ENCODE measurements around the gene MYO1G. TPM values are rescaled to one million over a fixed set of nuclear protein-coding genes. Genes with fewer than 3 reads are reported as not detected.

The MYO1G gene
- total and polyA plus RNA-seq, 10 of the 15 experiments (the other 5 are each of a cell fraction or from before 2014, with no cell fraction given): 1.8 to 232 (median 134) TPM

DNA sequence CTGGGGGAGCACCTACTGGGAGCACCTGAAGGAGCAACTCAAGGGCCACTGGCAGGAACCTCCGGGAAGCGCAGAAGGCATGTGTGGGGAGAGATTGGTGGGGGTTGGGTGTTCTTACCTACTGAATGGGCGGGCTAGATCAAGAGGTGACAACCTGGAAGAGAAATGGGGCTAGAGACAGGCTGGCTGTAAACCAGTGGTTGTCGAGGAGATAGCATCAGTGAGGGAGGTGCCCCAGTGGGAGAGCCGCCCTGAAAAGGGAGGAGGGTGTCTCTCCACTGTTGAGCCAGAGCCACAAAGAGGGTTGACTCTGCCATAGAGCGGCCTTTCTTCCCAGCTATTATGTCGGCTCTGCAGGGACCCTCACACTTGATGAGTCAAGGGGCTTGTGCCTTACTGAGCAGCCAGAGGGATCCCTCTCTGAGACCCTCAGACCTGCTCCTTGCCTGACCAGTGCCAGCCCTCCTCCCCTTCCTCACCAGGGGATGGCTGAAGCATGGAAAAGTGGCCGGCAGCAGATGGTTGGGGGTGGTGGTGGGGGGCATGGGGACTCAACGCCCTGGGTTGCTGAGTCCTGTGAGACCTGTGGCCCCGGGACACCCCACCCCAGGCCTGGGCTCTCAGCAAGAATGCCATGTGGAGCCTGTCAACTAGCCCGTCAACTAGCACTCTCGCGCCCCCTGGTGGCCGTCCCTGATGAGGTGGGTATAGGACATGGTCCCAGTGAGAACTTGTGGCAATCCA, 57.0 kb downstream of the MYO1G start (continued):
- TF ChIP-seq, protein P1, sequence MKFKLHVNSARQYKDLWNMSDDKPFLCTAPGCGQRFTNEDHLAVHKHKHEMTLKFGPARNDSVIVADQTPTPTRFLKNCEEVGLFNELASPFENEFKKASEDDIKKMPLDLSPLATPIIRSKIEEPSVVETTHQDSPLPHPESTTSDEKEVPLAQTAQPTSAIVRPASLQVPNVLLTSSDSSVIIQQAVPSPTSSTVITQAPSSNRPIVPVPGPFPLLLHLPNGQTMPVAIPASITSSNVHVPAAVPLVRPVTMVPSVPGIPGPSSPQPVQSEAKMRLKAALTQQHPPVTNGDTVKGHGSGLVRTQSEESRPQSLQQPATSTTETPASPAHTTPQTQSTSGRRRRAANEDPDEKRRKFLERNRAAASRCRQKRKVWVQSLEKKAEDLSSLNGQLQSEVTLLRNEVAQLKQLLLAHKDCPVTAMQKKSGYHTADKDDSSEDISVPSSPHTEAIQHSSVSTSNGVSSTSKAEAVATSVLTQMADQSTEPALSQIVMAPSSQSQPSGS (IDR thresholded peaks at IDR 0.05; ENCODE audit: low read length): no peak
- TF ChIP-seq, protein P2, sequence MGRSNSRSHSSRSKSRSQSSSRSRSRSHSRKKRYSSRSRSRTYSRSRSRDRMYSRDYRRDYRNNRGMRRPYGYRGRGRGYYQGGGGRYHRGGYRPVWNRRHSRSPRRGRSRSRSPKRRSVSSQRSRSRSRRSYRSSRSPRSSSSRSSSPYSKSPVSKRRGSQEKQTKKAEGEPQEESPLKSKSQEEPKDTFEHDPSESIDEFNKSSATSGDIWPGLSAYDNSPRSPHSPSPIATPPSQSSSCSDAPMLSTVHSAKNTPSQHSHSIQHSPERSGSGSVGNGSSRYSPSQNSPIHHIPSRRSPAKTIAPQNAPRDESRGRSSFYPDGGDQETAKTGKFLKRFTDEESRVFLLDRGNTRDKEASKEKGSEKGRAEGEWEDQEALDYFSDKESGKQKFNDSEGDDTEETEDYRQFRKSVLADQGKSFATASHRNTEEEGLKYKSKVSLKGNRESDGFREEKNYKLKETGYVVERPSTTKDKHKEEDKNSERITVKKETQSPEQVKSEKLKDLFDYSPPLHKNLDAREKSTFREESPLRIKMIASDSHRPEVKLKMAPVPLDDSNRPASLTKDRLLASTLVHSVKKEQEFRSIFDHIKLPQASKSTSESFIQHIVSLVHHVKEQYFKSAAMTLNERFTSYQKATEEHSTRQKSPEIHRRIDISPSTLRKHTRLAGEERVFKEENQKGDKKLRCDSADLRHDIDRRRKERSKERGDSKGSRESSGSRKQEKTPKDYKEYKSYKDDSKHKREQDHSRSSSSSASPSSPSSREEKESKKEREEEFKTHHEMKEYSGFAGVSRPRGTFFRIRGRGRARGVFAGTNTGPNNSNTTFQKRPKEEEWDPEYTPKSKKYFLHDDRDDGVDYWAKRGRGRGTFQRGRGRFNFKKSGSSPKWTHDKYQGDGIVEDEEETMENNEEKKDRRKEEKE (IDR thresholded peaks at IDR 0.05): no peak
- TF ChIP-seq RAD21 (IDR thresholded peaks at IDR 0.05; ENCODE audit: insufficient read depth, low read depth, low read length) (peak; percentile 96), TCF3 (IDR thresholded peaks at IDR 0.05; ENCODE audit: borderline replicate concordance, insufficient read depth, low read depth, low read length) (no peak), ZNF24 (IDR thresholded peaks at IDR 0.05) (peak; percentile 95; the same call in 1 of the 2 replicates), MXI1 (IDR thresholded peaks at IDR 0.05; ENCODE audit: low read depth, low read length) (no peak), TCF12 (IDR thresholded peaks at IDR 0.05; ENCODE audit: low read depth, low read length) (peak; percentile 57; the same call in 1 of the 2 replicates), SRF (IDR thresholded peaks at IDR 0.05; ENCODE audit: low read depth in 2 of 2, low read length in 2 of 2) (no peak), ZNF384 (IDR thresholded peaks at IDR 0.05; ENCODE audit: borderline replicate concordance, low read depth, low read length) (no peak), IRF4 (IDR thresholded peaks at IDR 0.05; ENCODE audit: low read depth, low read length) (no peak), EZH2 (IDR thresholded peaks at IDR 0.05; ENCODE audit: borderline replicate concordance, control insufficient read depth, low read depth, low read length) (no peak), ESRRA (IDR thresholded peaks at IDR 0.05; ENCODE audit: low read length) (no peak)
- TF ChIP-seq, protein P3, sequence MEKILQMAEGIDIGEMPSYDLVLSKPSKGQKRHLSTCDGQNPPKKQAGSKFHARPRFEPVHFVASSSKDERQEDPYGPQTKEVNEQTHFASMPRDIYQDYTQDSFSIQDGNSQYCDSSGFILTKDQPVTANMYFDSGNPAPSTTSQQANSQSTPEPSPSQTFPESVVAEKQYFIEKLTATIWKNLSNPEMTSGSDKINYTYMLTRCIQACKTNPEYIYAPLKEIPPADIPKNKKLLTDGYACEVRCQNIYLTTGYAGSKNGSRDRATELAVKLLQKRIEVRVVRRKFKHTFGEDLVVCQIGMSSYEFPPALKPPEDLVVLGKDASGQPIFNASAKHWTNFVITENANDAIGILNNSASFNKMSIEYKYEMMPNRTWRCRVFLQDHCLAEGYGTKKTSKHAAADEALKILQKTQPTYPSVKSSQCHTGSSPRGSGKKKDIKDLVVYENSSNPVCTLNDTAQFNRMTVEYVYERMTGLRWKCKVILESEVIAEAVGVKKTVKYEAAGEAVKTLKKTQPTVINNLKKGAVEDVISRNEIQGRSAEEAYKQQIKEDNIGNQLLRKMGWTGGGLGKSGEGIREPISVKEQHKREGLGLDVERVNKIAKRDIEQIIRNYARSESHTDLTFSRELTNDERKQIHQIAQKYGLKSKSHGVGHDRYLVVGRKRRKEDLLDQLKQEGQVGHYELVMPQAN (conservative IDR thresholded peaks at IDR 0.05): no peak
- TF ChIP-seq, protein P4, sequence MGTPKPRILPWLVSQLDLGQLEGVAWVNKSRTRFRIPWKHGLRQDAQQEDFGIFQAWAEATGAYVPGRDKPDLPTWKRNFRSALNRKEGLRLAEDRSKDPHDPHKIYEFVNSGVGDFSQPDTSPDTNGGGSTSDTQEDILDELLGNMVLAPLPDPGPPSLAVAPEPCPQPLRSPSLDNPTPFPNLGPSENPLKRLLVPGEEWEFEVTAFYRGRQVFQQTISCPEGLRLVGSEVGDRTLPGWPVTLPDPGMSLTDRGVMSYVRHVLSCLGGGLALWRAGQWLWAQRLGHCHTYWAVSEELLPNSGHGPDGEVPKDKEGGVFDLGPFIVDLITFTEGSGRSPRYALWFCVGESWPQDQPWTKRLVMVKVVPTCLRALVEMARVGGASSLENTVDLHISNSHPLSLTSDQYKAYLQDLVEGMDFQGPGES (IDR thresholded peaks at IDR 0.05): no peak
- TF ChIP-seq, protein P5, sequence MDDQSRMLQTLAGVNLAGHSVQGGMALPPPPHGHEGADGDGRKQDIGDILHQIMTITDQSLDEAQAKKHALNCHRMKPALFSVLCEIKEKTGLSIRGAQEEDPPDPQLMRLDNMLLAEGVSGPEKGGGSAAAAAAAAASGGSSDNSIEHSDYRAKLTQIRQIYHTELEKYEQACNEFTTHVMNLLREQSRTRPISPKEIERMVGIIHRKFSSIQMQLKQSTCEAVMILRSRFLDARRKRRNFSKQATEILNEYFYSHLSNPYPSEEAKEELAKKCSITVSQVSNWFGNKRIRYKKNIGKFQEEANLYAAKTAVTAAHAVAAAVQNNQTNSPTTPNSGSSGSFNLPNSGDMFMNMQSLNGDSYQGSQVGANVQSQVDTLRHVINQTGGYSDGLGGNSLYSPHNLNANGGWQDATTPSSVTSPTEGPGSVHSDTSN (IDR thresholded peaks at IDR 0.05; ENCODE audit: insufficient replicate concordance, low read depth, low read length): peak; percentile 34
- TF ChIP-seq, protein P6, sequence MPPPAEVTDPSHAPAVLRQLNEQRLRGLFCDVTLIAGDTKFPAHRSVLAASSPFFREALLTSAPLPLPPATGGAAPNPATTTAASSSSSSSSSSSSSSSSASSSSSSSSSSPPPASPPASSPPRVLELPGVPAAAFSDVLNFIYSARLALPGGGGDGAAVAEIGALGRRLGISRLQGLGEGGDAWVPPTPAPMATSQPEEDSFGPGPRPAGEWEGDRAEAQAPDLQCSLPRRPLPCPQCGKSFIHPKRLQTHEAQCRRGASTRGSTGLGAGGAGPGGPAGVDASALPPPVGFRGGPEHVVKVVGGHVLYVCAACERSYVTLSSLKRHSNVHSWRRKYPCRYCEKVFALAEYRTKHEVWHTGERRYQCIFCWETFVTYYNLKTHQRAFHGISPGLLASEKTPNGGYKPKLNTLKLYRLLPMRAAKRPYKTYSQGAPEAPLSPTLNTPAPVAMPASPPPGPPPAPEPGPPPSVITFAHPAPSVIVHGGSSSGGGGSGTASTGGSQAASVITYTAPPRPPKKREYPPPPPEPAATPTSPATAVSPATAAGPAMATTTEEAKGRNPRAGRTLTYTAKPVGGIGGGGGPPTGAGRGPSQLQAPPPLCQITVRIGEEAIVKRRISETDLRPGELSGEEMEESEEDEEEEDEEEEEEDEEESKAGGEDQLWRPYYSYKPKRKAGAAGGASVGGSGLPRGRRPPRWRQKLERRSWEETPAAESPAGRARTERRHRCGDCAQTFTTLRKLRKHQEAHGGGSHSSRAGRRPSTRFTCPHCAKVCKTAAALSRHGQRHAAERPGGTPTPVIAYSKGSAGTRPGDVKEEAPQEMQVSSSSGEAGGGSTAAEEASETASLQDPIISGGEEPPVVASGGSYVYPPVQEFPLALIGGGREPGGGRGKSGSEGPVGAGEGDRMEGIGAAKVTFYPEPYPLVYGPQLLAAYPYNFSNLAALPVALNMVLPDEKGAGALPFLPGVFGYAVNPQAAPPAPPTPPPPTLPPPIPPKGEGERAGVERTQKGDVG (CRISPR knock-in tag; IDR thresholded peaks at IDR 0.05): no peak

All from GM12878 (cell line).